OCI-LY7 (cell line): ENCODE measurements around the gene CNPY2. TPM values are rescaled to one million over a fixed set of nuclear protein-coding genes. Genes with fewer than 3 reads are reported as not detected.

Experiments used
- BruUV-seq: library from RNA; stranded (reverse); fragments of 400-500 nt; replicated peaks from 2 replicates; lab custom pipeline; 2021; lab: Mats Ljungman, UMichigan
- CTCF ChIA-PET: fragments of 300-600 bp; sonication (Branson Sonifier 250); formaldehyde crosslinking; loops from one replicate; lab custom pipeline; 2022; ENCODE audit warnings: antibody characterized with exemption; ENCODE audit not compliant: unreplicated experiment; lab: Charles Lee
- POLR2A ChIA-PET: fragments of 300-600 bp; sonication (Branson Sonifier 250); formaldehyde crosslinking; loops from one replicate; lab custom pipeline; 2022; ENCODE audit warnings: antibody characterized with exemption; lab: Charles Lee
- DNase-seq: peaks from one replicate; pipeline ENCODE4 v3.0.0-alpha.2; 2015; ENCODE audit warnings: low spot score
- H2AFZ ChIP-seq: fragments of 200-600 bp; sonication (generic), shearing (Covaris generic); 2 replicates; pipeline ENCODE4 v1.6.1; 2014; ENCODE audit warnings: mild to moderate bottlenecking, antibody characterized with exemption, low read length, moderate library complexity
- H3K27ac ChIP-seq: fragments of 200-600 bp; sonication (generic); 2 replicates; pipeline ENCODE4 v1.5.1; 2014; ENCODE audit warnings: mixed run types, low read depth, mild to moderate bottlenecking, moderate library complexity, low read length, inconsistent platforms; ENCODE audit not compliant: poor library complexity, severe bottlenecking
- H3K36me3 ChIP-seq: fragments of 200-600 bp; sonication (generic); 2 replicates; pipeline ENCODE4 v1.6.1; 2014; ENCODE audit warnings: mild to moderate bottlenecking, antibody characterized with exemption, low read length, moderate library complexity, mixed read lengths; ENCODE audit not compliant: insufficient read depth
- H3K4me1 ChIP-seq: fragments of 200-600 bp; sonication (generic); 2 replicates; pipeline ENCODE4 v1.5.1; 2014; ENCODE audit warnings: mild to moderate bottlenecking, low read length; ENCODE audit not compliant: insufficient read depth, poor library complexity, severe bottlenecking
- H3K4me2 ChIP-seq: fragments of 200-600 bp; sonication (generic); 2 replicates; pipeline ENCODE4 v1.6.1; 2014; ENCODE audit warnings: mild to moderate bottlenecking, low read length
- H3K4me3 ChIP-seq: fragments of 200-600 bp; sonication (generic); 2 replicates; pipeline ENCODE4 v1.5.1; 2014; ENCODE audit warnings: mild to moderate bottlenecking, low read depth, low read length; ENCODE audit not compliant: poor library complexity, severe bottlenecking
- H3K79me2 ChIP-seq: fragments of 200-600 bp; sonication (generic); 2 replicates; pipeline ENCODE4 v1.6.1; 2016; ENCODE audit warnings: low read depth, mild to moderate bottlenecking, low read length, moderate library complexity, mixed read lengths; ENCODE audit not compliant: insufficient read depth
- H3K9me2 ChIP-seq: fragments of 200-600 bp; sonication (generic); 2 replicates; pipeline ENCODE4 v1.6.1; 2016; ENCODE audit warnings: mild to moderate bottlenecking, low read length, mixed read lengths; ENCODE audit not compliant: insufficient read depth
- H3K9me3 ChIP-seq: fragments of 200-600 bp; sonication (generic); 2 replicates; pipeline ENCODE4 v1.6.1; 2014; ENCODE audit warnings: mild to moderate bottlenecking, mixed run types, low read length, mixed read lengths
- H4K20me1 ChIP-seq: fragments of 200-600 bp; sonication (generic); 2 replicates; pipeline ENCODE4 v1.6.1; 2014; ENCODE audit warnings: mild to moderate bottlenecking, antibody characterized with exemption, low read length, moderate library complexity, mixed read lengths; ENCODE audit not compliant: insufficient read depth
- EZH2phosphoT487 ChIP-seq: fragments of 200-600 bp; sonication (generic); IDR thresholded peaks from 2 replicates; pipeline ENCODE4 v1.6.1; 2018; ENCODE audit warnings: low read depth, borderline replicate concordance, mild to moderate bottlenecking, mixed run types, antibody characterized with exemption, low read length, moderate library complexity, mixed read lengths
- intact Hi-C: fragments of 100-400 bp; cut with micrococcal nuclease; formaldehyde crosslinking; loops from one replicate; pipeline ENCODE4 v1.10.0; 2022; ENCODE audit not compliant: unreplicated experiment
- total RNA-seq, 2 experiments: library from RNA; depleted of rRNA in 1 of 2; stranded (reverse); fragments of >200 nt in 1 of 2; shearing (Covaris generic) in 1 of 2; gene quantifications; 2 replicates each; pipeline ENCODE4 v1.2.3, GENCODE V29; 2014 to 2022
- TF ChIP-seq, protein P1 (sequence below): fragments of 200-600 bp; sonication (generic); conservative IDR thresholded peaks from 2 replicates; pipeline ENCODE4 v1.5.1; 2014; ENCODE audit warnings: mild to moderate bottlenecking, antibody characterized with exemption, low read length, moderate library complexity, mixed read lengths

Gene CNPY2
- total RNA-seq, 2 experiments from 2014 or later = 75.5 to 85.5 TPM

DNA sequence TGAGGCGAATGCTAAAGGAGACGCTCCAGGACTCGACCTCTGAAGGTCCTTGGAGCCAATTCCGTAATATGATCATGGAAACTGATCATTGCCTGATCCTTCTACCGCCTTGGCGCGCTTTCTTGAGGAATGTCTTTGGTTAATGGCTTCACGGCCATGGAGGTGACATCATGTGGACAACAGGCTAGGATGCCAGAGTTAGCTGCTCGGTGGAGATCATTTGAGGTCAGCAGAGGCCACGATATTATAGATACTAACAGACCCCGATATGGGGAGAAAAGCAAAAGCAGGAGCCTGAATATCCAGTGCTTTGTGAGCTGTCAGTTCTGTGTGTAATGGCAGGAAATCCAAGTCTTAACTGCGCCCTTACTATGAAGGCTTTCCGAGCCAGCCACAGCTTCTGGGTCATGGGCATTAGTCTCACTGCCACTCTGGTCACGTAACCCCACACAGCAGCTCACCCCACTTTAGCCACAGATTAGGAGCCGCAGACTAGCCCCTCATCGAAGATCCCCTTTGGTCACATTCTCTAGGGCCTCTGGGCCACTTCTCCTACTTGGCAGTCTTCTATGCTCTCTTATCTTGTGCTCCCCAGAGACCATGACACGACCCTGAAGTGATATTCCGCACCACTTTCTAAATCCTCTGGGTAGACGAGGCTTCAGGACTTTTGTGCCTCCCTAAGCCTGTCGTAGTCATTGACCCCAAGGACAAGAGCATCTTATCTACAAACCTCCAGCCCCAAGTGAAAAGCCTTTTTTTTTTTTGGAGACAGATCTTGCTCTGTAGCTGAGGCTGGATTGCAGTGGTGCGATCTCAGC is 14.9 kb downstream of the CNPY2 start:
- CTCF ChIA-PET = no interaction called here

DNA sequence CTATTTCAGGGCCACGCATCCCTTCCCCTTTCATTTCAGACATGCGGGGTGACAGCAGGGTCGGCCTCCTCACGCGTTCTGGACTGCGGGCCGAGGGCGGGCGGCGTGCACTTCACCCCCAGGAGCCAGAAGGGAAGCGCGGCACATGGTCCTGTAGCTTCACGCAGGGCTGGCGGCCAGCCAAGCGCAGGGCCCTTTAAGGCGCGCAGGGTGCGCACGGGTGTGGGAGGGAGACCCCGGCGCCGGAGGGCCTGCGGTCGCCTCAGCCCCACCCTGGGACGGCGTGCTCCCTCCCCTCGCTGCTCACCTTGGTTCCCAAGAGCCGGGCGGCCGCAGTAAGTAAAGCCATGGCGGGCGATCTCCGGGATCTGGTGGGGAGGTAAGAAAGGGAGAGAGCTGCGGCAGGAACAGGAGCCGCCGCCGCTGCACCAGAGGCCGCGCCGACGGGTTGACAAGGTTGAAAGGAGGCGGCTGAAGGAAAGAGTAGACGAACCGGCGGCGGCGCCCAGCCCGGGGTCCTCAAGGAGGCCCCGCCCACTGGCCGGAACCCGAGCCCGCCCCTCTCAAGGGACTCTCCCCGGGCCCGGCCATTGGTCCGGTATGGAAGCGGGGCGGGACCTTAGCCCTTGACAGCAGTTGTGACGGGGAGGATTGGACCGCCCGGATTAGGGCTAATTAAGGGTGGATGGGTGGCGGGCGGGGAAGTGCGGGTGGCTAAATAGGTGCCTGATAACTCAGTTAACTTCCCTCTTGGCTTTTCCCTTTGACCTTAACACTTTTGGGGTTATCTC is 15.7 kb downstream of the CNPY2 start, which contains the start of gene CS:
Gene CS (minus strand): TSS at position 478 of the 791 bp plus-strand sequence. CDS start 129 bp downstream, at position 349.
- Histone ChIP-seq H3K27ac (peak within 1 kb of the TSS; percentile 75), H3K4me2 (peak within 1 kb of the TSS; percentile 99), H3K4me3 (peak within 1 kb of the TSS; percentile 79), H3K4me1 (peaks cover 62% of the 10 kb centered on the region), H3K9me3 (no peaks in the 10 kb centered on the region), H2AFZ (peak within 1 kb of the TSS; percentile 64; the same call in 1 of the 2 replicates), H3K79me2 (peaks cover 61% of the 10 kb centered on the region), H3K9me2 (no peaks in the 10 kb centered on the region), H4K20me1 (0 out of 2 replicates have a peak, but pooled peaks cover 11% of the 10 kb centered on the region), H3K36me3 (peaks cover 54% of the 10 kb centered on the region)
- intact Hi-C loops = loop anchor here (2.0 kb wide), 1 partner anchor 107 kb away; no protein-coding TSS in a partner anchor
- no TSS peak for BruUV-seq
- POLR2A ChIA-PET = interaction anchor here (0.8 to 1.8 kb wide), 3 partner anchors 10 to 75 kb away, joined by 3 to 5 read pairs (median 5); no protein-coding TSS in a partner anchor
- DNase-seq = peak; percentile 100
- CTCF ChIA-PET = interaction anchor here (1.4 kb wide), 1 partner anchor 16 kb away, joined by 12 read pairs; the partner anchor contains the start of gene CNPY2
- TF ChIP-seq EZH2phosphoT487 = no peak
- TF ChIP-seq, protein P1, sequence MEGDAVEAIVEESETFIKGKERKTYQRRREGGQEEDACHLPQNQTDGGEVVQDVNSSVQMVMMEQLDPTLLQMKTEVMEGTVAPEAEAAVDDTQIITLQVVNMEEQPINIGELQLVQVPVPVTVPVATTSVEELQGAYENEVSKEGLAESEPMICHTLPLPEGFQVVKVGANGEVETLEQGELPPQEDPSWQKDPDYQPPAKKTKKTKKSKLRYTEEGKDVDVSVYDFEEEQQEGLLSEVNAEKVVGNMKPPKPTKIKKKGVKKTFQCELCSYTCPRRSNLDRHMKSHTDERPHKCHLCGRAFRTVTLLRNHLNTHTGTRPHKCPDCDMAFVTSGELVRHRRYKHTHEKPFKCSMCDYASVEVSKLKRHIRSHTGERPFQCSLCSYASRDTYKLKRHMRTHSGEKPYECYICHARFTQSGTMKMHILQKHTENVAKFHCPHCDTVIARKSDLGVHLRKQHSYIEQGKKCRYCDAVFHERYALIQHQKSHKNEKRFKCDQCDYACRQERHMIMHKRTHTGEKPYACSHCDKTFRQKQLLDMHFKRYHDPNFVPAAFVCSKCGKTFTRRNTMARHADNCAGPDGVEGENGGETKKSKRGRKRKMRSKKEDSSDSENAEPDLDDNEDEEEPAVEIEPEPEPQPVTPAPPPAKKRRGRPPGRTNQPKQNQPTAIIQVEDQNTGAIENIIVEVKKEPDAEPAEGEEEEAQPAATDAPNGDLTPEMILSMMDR = no peak

More for the DNA sequence above, 14.9 kb downstream of the CNPY2 start:
- peak overlapping the region; percentile 89 for H3K4me2 ChIP-seq
- peak overlapping the region; percentile 75 for H3K27ac ChIP-seq
- peaks cover 54% of the 10 kb centered on the region for H3K36me3 ChIP-seq
- TSS peak; percentile 88 for BruUV-seq
- TF ChIP-seq, protein P1 = no peak
- TF ChIP-seq EZH2phosphoT487 = no peak
- H3K4me3 ChIP-seq = peak overlapping the region; percentile 79
- H2AFZ ChIP-seq = peak overlapping the region; percentile 64; the same call in 1 of the 2 replicates
- H3K9me3 ChIP-seq = no peaks in the 10 kb centered on the region
- H3K9me2 ChIP-seq = no peaks in the 10 kb centered on the region
- 0 out of 2 replicates have a peak, but pooled peaks cover 11% of the 10 kb centered on the region for H4K20me1 ChIP-seq
- H3K79me2 ChIP-seq = peaks cover 53% of the 10 kb centered on the region
- H3K4me1 ChIP-seq = peaks cover 61% of the 10 kb centered on the region
- intact Hi-C loops = loop anchor here (2.0 kb wide), 1 partner anchor 108 kb away; no protein-coding TSS in a partner anchor
- DNase-seq = no peak
- POLR2A ChIA-PET = interaction anchor here (0.7 to 1.8 kb wide), 3 partner anchors 9 to 33 kb away, joined by 3 to 5 read pairs (median 3); no protein-coding TSS in a partner anchor
